ENCODE results near the gene MMP13. TPM values are rescaled to one million over a fixed set of nuclear protein-coding genes. Genes with fewer than 3 reads are reported as not detected.

Gene MMP13
- total RNA-seq, 1 donor from 2014 or later: 1.2 TPM

- no peaks in the 10 kb centered on the region for H3K9me3 Mint-ChIP-seq (ENCODE audit: unreplicated experiment)
- H3K4me3 Mint-ChIP-seq (ENCODE audit: unreplicated experiment): no peak overlapping the region
- no peak overlapping the region for H3K9ac ChIP-seq (ENCODE audit: low read length)
- H3K4me1 Mint-ChIP-seq (ENCODE audit: low read depth, unreplicated experiment): peaks cover 3% of the 10 kb centered on the region
- H2AFZ ChIP-seq (ENCODE audit: low read depth, low read length): no peak overlapping the region
- H3K4me1 ChIP-seq (ENCODE audit: insufficient read depth, low read length): no peaks in the 10 kb centered on the region
- H3K27me3 Mint-ChIP-seq (ENCODE audit: low read depth, unreplicated experiment): no peaks in the 10 kb centered on the region
- TF ChIP-seq CTCF (IDR thresholded peaks at IDR 0.05; ENCODE audit: insufficient read depth, low read depth, low read length): no peak
- TF ChIP-seq EZH2 (IDR thresholded peaks at IDR 0.05; ENCODE audit: insufficient read depth, low read length): no peak
- no peak for DNase-seq (ENCODE audit: low read depth)
- H3K27ac ChIP-seq (ENCODE audit: low read depth, low read length): no peak overlapping the region
- no peaks in the 10 kb centered on the region for H3K9me3 ChIP-seq (ENCODE audit: insufficient read depth, low read depth, low read length)
- H3K4me3 ChIP-seq (ENCODE audit: insufficient read depth, low read depth, low read length): no peak overlapping the region
- no peaks in the 10 kb centered on the region for H3K27me3 ChIP-seq (ENCODE audit: insufficient read depth, low read length)
- no peaks in the 10 kb centered on the region for H3K36me3 ChIP-seq (ENCODE audit: insufficient read depth, low read length)
- H3K4me2 ChIP-seq (ENCODE audit: low read length): no peak overlapping the region
- H4K20me1 ChIP-seq (ENCODE audit: insufficient read depth, low read length): no peaks in the 10 kb centered on the region
- peak overlapping the region; percentile 84 for H3K27ac Mint-ChIP-seq (ENCODE audit: unreplicated experiment)
- no peak for FAIRE-seq
- no peaks in the 10 kb centered on the region for H3K79me2 ChIP-seq (ENCODE audit: insufficient read depth, low read length)
- H3K36me3 Mint-ChIP-seq (ENCODE audit: low read depth, unreplicated experiment): no peaks in the 10 kb centered on the region
Measured at GRCh38 chr11:102900346-102900745, 55.2 kb downstream of the MMP13 start.

Other genes starting within 250 kb of the MMP13 start
- not detected in 2 replicates for gene MMP27, start 250.0 kb downstream of the MMP13 start, total RNA-seq
- not detected in 2 replicates for gene MMP8, start 230.8 kb downstream of the MMP13 start, total RNA-seq
- 1.1 and 1.2 TPM in 2 replicates for gene MMP10, start 175.1 kb downstream of the MMP13 start, total RNA-seq
- 0.38 and 0.64 TPM in 2 replicates for gene MMP1, start 157.6 kb downstream of the MMP13 start, total RNA-seq
- gene MMP3, start 112.1 kb downstream of the MMP13 start, total RNA-seq: not detected in 2 replicates
- gene MMP12, start 80.8 kb downstream of the MMP13 start, total RNA-seq: not detected in 2 replicates
- gene DCUN1D5, start 136.4 kb upstream of the MMP13 start, total RNA-seq: 63.9 and 67.7 TPM in 2 replicates
- gene DYNC2H1, start 153.7 kb upstream of the MMP13 start, total RNA-seq: 17.2 and 20.9 TPM in 2 replicates

All from astrocyte (in vitro differentiated cells and primary cell).